ENCODE measurements around the gene CYGB. TPM values are rescaled to one million over a fixed set of nuclear protein-coding genes. Genes with fewer than 3 reads are reported as not detected.

CYGB gene
- total RNA-seq, 1 donor from 2014 or later, result 0.60 TPM

DNA sequence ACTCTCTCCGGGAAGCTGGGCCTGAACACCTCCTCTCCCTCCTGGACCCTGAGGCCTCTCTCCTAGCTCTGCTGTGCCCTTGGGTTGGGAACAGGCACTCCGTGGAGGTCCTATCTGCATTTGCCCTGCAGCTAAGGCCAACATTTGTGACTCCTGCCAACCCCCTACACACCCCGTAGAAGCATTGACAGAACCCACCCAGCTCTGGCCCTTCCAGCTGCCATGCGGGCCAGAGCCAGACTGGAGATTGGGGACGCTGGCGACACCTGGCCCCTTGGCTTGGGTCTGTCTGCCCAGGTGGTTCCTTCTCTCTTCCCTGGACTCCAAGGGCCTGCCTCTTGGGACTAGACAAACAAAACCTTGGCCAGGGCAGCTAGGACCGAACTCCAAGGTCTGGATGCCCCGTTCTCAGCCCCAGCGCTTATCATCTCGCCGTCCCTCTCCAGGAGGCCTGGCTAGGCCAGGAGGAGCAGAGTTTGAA is 35.6 kb downstream of the CYGB start:
- no peak for DNase-seq (ENCODE audit: low read depth in 2 of 2)

DNA sequence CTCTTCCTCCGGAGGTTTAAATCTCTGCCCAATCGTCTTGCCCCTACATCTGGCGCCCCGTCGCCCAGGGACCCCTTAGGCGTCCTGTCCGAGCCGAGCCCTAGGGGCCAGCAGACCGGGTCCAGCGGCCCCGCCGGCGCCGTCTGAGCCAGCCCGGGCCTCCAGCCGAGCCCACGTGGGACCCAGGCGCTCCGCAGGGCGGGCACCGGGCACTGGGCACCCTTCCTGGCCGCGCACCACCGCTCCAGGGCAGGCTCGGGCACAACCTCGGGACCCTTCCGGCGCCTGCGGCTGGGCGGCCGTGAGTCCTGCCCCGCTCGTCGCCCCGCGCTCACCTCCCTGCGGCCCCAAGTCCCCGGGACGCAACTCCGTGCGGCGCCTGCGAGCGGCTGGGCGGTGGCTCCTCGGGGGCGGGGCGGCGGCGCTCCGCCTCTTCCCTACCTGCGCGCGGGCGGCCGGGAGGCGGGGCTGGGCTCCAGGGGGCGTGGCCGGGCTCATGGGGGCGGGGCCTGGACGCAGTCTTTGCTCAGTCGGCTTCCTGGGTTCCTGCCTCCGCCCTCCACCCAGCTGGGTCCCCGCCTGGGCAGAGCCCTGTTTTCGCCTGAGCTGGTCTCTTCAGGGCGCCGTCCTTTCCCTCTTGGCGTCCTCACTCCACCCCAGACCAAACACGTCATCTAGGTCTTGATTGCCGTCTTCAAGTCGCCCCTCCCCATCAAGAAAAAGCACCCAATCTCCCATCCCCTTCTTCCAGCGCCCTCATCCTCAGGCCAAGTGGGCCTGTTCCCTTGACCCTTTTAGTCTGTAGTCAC is 36.3 kb downstream of the CYGB start, which contains the start of gene RHBDF2:
RHBDF2 (minus strand) TSS at position 406 of the 809 bp plus-strand sequence. CDS start 19,899 bp downstream, outside the sequence.
- DNase-seq (ENCODE audit: low read depth in 2 of 2), result peak; percentile 72 to 80

DNA sequence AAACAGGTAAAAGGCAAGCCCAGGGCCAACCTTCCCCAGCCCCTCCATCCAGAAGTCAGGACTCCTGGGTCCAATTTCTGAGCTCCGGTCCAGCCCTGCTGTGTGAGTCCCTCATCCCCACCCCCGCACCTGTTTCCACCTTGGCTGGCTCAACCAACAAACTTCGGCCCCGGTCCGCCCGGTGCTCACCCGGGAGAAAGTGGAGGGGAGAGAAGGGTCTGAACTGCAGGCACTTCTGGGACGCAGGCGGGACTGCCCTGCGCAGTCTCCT is 36.8 kb downstream of the CYGB start:
- no peak for DNase-seq (ENCODE audit: low read depth in 2 of 2)

DNA sequence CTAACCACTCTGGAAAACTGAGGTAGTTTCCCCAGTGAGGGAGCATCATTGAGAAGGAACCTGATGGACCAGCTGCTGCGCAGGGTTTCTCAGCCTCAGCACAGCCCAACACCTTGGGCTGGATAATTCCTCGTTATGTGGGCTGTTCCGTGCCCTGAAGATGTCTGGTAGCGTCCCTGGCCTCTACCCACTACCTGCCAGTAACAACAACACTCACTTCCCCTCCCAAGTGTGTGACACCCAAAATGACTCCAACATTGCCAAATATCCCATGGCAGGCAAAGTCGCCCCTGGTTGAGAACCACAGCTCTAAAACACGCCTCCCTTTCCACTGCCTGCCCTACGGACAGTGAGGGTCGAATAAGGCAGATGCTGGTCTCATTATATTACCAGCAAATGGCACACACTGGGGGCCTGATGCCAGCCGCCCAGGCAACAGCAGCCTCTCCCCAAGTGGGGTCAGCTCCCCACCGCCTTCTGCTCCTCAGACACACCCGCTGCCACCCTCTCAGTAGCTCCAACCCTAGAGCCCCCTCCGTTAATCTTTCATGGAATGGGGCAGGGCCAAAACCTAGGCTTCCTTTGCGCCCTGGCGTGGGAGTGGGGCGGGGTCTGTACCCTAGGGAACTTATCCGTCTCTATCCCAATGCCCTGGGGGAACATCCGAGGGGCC is 37.3 kb downstream of the CYGB start:
- peak in 1 of 2 donors; percentile 33 for DNase-seq (ENCODE audit: low read depth in 2 of 2)

- peak; percentile 30 for DNase-seq (ENCODE audit: low read depth in 2 of 2)
Observed at GRCh38 chr17:76499267-76499667, 38.2 kb downstream of the CYGB start.

GRCh38 chr17:76498876-76499251 is 38.6 kb downstream of the CYGB start:
- no peak for DNase-seq (ENCODE audit: low read depth in 2 of 2)

DNA sequence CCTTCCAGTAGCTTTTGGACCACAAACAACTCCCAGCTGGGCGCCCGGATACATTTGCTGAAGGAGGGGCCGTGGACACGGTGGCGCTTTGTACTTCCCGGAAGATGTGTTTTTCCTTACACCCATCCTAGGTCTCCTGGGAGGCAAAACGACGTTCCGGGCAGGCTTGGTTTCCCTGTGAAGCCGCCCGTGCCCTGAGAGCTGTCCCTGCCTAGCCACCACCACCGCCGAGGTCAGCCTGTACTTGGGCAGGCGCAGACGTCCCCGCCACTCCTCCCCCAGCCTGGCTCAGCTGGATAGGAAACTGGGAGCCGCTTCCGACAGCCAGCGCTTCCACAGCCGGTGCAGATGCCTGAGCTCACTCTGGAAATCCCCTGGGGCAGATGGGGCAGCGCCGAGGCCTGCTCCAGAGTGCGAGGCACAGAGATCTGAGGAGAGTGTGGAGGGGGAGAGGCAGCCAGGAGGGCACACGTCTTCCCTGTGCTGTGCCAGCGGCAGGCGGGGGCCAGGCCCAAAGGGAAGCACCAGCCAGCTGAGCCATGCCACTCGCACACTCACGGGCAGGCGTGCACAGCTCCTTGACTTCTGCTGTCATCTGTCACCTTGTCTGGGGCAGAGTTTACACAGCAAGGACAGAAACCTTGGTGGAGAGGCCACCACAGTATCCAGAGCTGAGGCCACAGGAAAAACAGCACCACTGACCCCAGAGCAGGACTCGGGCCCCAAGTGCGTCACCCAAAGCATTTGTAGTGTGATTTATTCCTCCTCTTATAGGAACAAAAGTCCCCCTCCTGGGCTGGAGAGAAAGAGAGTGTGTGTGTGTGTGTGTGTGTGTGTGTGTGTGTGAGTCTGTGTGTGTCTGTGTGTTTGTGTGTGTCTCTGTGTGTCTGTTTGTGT is 39.3 kb downstream of the CYGB start:
- DNase-seq (ENCODE audit: low read depth in 2 of 2), result peak; percentile 92 to 95

GRCh38 chr17:76497699-76497978 is 39.9 kb downstream of the CYGB start:
- no peak for DNase-seq (ENCODE audit: low read depth in 2 of 2)

GRCh38 chr17:76496464-76496863 is 41.0 kb downstream of the CYGB start:
- DNase-seq (ENCODE audit: low read depth in 2 of 2), result no peak

DNA sequence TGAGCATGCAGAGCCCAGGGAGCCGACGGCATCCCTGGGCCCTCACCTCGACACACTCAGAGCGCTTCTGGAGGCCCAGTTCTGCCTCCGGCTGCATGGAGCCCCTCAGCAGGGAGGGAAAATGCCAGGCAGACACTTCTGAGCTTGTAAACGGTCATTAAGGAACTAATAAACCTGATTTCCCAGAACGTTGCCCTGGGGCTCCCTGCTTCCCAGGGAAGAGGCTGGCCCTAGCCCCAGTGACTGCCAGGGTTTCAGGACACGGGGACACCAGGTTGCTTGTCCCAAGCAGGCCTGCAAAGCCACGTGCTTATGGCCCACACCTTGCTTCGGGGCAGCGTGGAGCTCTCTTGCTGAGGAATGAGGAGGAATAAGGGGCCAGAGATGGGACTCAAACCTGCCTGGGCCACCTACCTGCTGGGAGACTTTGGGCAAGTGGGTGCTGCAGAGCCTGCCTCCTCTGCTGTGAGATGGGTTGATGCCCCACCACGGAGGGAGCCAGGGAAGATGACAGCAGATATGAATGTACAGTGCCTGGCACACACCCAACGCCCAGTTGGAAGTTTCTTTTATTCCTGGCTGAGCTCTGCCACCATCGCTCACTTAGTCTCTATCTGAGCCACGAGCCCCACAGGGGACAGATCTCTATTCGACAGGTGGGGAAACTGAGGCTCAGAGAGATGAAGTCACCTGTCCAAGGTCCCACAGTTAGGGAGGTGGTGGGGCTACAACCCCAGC is 41.7 kb downstream of the CYGB start:
- no peak for DNase-seq (ENCODE audit: low read depth in 2 of 2)

DNA sequence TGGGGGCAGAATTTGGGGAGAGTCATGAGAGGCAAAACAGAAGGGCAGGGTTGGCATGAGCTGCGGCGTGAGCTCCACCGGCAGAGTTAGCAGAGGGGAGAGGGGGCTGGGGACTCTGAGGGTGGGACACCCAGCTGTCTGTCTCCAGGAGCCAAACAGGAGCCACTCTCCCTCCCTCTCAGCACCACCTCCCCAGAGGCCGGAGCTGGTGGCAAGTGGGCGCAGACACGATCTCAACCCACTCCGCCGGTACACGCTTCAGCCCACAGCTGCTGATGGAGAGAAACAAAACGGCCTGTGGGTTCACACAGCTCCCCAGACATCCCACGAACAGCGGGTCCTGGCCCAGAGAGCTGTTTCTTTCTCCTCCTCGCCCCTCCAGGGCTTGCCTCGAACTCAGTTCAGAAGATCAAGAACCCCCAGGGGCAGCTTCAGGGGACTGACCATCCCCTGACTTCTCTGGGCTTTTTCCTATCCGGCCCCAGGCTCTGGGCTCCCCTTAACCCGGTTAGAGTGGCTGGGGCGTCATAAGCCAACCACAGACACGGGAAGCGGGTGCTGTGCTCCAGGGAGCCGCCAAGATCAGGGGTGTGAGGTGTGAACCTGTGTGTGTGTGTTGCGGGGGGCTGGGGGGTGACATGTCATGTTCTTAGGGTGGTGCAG is 43.9 kb downstream of the CYGB start:
- DNase-seq (ENCODE audit: low read depth in 2 of 2), result no peak

- peak; percentile 72 to 91 for DNase-seq (ENCODE audit: low read depth in 2 of 2)
Observed at GRCh38 chr17:76492989-76493501, 44.5 kb downstream of the CYGB start.

DNA sequence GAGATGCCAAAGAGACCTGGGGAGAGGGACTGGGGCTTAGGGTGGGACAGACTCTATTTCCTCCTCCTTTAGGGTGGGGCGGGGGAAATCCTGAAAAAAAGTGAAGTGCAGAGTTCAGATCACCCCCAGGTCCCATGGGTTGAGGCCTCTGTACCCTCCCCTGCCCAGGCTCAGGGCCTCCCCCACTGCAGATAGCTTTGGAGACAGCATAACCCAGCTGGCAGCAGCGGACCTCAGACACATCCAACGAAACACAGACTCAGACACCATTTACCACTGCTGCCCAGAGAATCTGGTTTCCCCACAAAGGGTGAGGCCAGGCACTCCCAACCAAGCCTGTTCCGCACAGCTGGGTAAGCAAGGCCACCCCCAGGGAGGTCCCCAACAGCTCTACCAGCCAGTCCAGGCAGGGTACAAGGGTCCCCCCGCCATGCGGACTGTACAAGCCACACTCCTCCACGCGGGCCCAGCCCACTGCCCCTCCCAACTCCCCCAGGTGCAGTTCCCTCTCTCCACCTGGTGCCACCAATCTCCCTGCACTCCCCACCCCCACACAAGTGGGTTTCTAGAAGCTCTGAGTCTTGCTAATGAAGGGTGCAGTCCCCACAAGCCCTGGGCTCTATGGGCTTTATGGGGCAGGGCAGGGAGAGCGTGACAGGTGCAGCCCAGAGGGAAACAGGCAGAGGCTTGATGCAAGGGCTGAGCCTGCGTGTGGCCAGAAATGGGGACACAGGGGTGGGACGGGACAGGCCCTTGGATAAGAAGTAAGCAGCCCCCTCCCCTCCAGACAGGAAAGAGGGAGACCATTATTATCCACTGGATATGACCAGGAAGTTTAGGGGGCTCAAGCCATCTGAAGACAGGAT is 45.2 kb downstream of the CYGB start:
- no peak for DNase-seq (ENCODE audit: low read depth in 2 of 2)

DNA sequence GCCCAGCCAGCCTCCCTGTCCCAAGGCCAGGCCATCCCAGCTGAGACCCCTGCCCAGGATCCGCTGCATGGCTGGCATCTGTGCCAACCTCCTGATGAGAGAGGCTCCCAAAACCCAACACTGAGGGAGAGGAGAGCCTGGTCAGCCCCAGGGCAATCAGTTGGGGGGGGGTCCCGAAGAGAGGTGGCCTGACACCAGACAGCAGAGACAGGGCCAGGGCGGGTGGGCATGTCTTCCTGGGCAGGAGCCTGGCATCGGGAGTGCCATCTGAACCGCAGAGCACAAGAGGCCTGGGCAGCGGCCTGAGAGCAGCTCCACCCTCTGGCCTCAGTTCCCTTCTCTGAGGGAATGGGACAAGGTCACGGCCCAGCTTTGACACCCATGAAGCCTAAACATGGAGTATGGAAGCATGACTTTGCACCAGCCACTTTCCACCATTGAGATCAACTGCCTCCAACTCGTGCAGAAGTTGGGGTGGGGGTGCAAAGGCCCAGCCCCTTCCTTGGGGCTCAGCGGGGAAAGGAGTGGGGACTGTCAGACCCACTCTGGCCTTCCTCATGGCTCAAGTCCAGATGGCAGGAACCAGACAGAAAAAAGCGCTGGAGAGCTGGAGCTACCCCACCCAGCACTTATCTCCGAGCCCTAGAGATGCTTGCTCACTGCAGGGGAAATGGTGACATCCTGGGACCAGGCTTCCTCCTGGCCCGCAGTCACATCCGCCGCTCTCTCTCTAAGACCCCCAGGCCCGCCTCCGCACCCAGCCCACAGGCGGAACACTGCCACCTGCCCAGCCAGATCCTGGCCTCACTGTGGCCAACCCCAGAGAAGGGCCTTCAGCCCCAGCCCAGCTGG is 46.0 kb downstream of the CYGB start:
- DNase-seq (ENCODE audit: low read depth in 2 of 2), result no peak

- DNase-seq (ENCODE audit: low read depth in 2 of 2), result no peak
Observed at GRCh38 chr17:76490112-76490710, 47.3 kb downstream of the CYGB start.

DNA sequence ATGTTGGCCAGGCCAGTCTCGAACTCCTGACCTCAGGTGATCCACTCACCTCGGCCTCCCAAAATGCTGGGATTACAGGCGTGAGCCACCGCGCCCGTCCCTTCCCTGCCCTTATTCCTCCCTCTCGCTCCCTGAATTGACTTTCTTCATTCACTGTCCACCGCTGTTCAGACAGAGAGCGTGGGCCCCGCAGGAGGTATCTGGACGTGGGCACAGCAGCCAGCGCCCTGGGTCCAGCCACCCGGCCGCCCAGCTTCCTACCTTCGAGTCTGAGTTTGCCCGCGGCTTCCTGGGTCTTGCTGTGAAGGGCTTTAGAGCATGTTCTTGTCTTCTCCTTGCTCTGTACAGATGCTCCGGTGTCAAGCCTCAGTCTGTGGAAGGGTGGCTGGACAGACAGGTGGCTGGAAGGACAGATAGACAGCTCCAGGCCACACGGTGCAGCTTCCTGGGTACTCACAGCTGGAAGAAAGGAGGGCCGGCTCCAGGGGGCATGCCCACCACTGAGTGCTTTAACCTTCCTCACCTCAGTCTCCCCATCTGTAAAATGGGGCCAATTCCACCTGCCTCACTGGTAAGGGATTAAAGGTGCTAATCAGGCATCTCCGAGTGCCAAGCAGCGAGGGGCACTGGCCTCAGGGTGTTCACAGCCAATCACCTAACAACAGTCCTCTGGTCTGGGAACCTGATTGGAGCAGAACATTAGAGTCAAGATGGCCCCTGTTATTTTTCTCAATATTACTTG is 49.9 kb downstream of the CYGB start:
- DNase-seq (ENCODE audit: low read depth in 2 of 2), result no peak

DNA sequence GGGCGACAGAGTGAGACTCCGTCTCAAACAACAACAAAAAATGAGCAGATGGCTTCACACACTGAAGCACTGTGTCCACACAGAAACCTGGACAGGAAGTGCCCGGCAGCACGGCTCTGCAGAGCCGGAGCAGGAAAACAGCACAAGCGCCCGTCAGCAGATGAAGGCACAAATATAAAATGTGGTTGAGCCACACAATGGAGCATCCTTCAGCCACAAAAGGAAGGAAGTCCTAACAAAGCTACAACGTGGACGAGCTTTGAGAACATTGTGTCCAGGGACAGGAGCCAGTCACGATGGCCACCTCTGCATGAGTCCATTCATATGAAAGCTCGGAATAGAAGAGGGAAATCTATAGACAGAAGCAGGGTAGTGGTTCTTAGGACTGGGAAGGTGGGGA is 51.9 kb downstream of the CYGB start:
- DNase-seq (ENCODE audit: low read depth in 2 of 2), result peak; percentile 77 to 88

GRCh38 chr17:76484228-76484725 is 53.2 kb downstream of the CYGB start:
- DNase-seq (ENCODE audit: low read depth in 2 of 2), result no peak
